ENCODE results near the gene CSRNP2.
A peak's percentile ranks its signal among the peaks of the same experiment; 100 is the strongest.

The CSRNP2 gene, protein sequence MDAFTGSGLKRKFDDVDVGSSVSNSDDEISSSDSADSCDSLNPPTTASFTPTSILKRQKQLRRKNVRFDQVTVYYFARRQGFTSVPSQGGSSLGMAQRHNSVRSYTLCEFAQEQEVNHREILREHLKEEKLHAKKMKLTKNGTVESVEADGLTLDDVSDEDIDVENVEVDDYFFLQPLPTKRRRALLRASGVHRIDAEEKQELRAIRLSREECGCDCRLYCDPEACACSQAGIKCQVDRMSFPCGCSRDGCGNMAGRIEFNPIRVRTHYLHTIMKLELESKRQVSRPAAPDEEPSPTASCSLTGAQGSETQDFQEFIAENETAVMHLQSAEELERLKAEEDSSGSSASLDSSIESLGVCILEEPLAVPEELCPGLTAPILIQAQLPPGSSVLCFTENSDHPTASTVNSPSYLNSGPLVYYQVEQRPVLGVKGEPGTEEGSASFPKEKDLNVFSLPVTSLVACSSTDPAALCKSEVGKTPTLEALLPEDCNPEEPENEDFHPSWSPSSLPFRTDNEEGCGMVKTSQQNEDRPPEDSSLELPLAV

GRCh38 chr12:51083126-51083833 lies at the start of gene CSRNP2:
Gene CSRNP2, minus strand, starts transcription at chr12:51083596. Its CDS starts 7,035 bp downstream, at chr12:51076561.
- ChIA-PET POLR2A (interaction anchor here (0.6 to 2.1 kb wide), 56 partner anchors 9 to 1996 kb away, joined by 3 to 18 read pairs (median 4); partner anchors contain the start of genes ATF1, DAZAP2, DIP2B and POU6F1), CTCF (interaction anchor here (1.3 to 1.8 kb wide), 3 partner anchors 9 to 258 kb away, joined by 4 to 6 read pairs (median 5); no protein-coding TSS in a partner anchor)
- DNase-seq (ENCODE audit: extremely low spot score) = peak; percentile 99
- TF ChIP-seq, protein P1, sequence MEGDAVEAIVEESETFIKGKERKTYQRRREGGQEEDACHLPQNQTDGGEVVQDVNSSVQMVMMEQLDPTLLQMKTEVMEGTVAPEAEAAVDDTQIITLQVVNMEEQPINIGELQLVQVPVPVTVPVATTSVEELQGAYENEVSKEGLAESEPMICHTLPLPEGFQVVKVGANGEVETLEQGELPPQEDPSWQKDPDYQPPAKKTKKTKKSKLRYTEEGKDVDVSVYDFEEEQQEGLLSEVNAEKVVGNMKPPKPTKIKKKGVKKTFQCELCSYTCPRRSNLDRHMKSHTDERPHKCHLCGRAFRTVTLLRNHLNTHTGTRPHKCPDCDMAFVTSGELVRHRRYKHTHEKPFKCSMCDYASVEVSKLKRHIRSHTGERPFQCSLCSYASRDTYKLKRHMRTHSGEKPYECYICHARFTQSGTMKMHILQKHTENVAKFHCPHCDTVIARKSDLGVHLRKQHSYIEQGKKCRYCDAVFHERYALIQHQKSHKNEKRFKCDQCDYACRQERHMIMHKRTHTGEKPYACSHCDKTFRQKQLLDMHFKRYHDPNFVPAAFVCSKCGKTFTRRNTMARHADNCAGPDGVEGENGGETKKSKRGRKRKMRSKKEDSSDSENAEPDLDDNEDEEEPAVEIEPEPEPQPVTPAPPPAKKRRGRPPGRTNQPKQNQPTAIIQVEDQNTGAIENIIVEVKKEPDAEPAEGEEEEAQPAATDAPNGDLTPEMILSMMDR (IDR thresholded peaks at IDR 0.05; ENCODE audit: control extremely low read depth, extremely low read depth, low read depth, missing control alignments) = no peak

GRCh38 chr12:51132693-51133092 lies 49.3 kb upstream of the CSRNP2 start:
- TF ChIP-seq, protein P1 (IDR thresholded peaks at IDR 0.05; ENCODE audit: control extremely low read depth, extremely low read depth, low read depth, missing control alignments) = no peak
- ChIA-PET POLR2A (no interaction called here), CTCF (interaction anchor here (1.2 kb wide), 1 partner anchor 209 kb away, joined by 3 read pairs; no protein-coding TSS in a partner anchor)
- no peak for DNase-seq (ENCODE audit: extremely low spot score)

DNA sequence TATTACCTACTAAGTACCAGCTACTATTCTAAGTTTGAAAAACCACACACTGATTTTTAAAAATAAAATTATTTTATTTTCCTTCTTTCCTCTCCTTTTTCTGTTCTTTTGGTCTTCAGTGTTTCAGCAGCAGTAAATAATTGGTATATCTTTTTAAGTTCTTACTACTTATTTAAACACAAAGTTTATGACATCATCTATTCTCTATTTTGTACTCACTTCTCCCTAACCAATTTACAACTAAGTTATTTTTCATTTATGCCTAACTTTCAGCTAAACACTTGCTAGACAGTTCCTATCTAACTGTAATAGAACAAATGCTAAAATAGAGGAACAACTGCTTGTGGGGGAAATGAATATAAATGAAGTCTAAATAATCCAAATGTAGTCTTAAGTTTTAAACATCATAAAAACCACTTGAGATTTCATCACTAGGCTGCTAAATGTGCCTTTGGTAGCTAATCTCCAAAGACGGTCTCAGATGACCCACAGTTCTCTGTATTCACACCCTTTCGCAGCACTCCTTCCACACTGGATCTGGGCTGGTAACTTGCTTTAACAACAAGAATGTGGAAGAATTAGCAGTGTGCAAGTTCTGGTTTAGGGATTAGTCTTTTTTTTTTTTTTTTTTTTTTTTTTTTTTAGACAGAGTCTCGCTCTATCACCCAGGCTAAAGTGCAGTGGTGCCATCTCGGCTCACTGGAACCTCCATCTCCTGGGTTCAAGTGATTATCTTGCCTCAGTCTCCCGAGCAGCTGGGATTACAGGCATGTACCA lies 48.5 kb upstream of the CSRNP2 start:
- CTCF ChIA-PET = interaction anchor here (1.2 kb wide), 1 partner anchor 210 kb away, joined by 3 read pairs; no protein-coding TSS in a partner anchor
- TF ChIP-seq, protein P1 (IDR thresholded peaks at IDR 0.05; ENCODE audit: control extremely low read depth, extremely low read depth, low read depth, missing control alignments) = no peak

GRCh38 chr12:51128919-51129318 lies 45.5 kb upstream of the CSRNP2 start:
- TF ChIP-seq, protein P1 (IDR thresholded peaks at IDR 0.05; ENCODE audit: control extremely low read depth, extremely low read depth, low read depth, missing control alignments) = no peak
- CTCF ChIA-PET = interaction anchor here (1.0 kb wide), 1 partner anchor 9 kb away, joined by 3 read pairs; no protein-coding TSS in a partner anchor
- no peak for DNase-seq (ENCODE audit: extremely low spot score)
- POLR2A ChIA-PET = interaction anchor here (1.0 kb wide), 1 partner anchor 46 kb away, joined by 6 read pairs; the partner anchor contains the start of gene CSRNP2

More for the DNA sequence above, 48.5 kb upstream of the CSRNP2 start:
- DNase-seq (ENCODE audit: extremely low spot score) = no peak
- POLR2A ChIA-PET = no interaction called here

DNA sequence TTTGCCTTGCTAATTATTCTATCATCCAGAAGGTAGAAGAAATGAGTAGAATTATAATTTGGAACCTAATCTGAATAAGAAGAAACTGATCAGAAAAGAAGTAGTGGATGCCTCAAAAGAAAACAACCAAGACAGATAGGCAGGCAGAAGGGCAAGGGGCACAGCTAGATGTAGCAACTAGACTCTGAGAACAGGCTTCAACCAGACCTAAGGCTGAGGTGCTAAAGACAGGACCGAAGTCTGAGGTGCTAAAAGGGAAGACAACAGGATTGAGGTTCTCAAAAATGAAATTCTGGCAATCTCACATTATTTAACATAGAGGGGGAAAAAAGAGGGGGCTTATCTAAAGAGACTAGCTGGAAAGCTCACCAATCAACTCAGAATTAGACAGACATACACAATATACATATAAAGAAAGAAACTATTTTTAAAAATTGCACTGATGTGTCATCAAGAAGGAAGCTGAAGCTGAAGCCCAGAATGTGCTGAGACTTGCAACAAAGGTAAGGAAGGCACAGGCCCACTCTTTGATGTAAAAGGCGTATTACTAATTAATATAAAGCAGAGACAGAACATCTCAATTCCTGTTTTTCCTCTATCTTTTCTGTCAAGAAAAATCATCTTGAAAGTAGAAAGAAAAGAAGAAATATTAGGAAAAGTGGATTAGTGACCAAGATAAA lies 43.8 kb upstream of the CSRNP2 start:
- ChIA-PET CTCF (interaction anchor here (1.3 to 1.4 kb wide), 2 partner anchors 10 to 126 kb away, joined by 3 read pairs; no protein-coding TSS in a partner anchor), POLR2A (no interaction called here)
- no peak for DNase-seq (ENCODE audit: extremely low spot score)
- TF ChIP-seq, protein P1 (IDR thresholded peaks at IDR 0.05; ENCODE audit: control extremely low read depth, extremely low read depth, low read depth, missing control alignments) = no peak

Measured in GM10248 (cell line).